ENCODE data around the gene LIN28B.
A peak's percentile ranks its signal among the peaks of the same experiment; 100 is the strongest.
"Not testable (repeated sequence)": the region's sequence is repeated elsewhere in the genome, so short reads cannot be mapped to it uniquely, and the experiment has no call there.

The LIN28B gene

DNA sequence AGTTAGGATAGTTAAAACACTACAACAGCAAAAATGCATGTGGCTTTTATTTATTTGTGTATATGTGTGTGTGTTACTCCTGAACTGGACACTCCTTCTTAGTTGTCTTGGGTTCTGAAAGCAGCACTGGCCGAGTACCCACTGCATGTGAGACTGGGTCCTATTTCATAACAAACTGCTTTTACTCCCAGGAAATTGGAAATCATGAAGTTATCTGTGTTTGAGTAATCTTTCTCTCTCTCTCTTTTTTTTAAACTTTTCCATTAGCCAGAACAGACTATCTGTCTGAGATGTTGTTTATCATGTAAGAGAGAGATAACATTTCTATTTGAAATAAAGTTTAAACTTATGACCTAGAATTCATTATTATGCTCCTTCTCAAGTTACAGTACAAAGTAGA is 110.4 kb downstream of the LIN28B start:
- DNase-seq (ENCODE audit: low read depth in 2 of 2), result no peak

DNA sequence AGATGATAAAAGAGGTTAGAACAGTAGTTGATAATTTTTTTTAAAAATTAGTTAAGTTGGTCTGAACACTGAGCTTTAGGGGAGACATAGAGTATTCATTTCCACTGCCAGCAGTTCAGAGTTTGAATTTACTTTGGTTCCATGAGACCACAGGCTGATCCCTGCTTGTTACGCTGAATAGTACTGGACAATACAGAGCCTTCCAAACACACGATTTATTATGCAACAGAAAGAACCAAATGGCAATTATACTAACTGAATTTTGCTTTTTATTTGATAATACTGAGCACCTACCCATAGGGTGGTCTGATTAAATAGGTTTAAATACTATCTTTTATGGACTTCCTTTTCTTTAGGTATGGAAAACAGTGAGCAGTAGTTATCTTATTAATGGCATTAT is 111.5 kb downstream of the LIN28B start:
- DNase-seq (ENCODE audit: low read depth in 2 of 2), result no peak

DNA sequence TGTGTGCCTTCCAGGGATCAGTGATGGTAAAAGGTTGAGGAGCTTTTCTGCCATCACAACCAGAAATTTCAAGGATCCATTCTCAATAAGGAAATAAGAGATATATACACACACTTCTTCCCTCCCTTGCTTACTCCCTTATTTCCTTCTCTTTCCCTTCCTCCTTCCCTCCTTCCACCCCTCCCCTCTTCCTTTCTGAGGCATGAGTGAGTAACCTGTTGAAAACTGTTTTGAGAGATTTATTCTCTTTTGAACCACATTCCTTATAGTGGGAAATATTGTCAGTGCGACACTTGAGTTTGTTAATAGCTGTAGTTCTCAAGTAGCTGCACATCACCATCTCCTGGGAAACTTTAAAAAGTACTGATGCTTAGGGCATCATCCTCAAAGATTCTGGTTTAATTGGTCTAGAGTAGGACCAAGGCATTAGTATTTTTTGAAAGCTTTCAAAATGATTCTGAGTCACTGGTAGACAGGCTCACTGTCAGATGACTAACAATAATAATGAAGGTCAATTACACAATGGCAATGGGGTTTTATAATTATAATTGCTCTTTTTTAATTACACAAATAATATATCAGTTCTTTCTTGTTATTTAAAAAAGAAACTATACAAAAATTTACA is 113.0 kb downstream of the LIN28B start:
- no peak for DNase-seq (ENCODE audit: low read depth in 2 of 2)

DNA sequence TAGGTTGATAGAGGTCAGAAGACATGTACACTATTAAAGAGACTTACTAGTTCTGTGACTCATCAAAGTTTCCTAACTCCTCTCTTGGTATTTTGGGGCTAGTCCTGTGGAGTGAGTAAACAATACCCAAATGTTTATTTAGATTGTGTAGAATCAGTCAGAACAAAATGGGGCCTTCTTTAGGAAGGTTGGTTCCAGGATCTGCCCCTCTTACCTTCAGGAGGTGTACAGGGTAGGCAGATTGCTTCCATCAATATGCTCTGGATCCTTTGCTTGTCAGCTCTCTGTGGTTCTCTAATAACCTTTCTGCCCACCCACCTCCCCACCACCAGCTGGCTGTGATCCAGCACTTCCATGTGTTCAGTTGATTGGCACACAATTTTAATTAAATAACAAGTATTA is 115.9 kb downstream of the LIN28B start:
- no peak for DNase-seq (ENCODE audit: low read depth in 2 of 2)

DNA sequence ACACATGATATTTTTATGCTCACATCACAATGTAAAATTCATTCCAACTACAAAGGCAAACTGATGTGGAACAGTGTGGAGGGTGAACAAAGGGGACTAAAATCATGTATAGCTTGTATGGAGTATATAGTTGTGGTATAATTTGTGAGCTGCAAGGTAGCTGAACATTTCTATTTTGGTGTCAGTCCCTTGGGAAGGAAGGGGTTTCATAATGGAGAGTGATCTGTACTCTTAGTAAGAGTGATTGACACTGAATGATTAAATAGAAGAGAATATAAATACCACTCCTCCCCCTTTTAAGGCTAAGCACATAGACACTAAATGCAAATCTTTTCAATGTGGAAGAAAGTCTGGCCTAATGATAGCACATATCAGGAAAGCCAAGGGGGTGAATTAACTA is 118.3 kb downstream of the LIN28B start:
- DNase-seq (ENCODE audit: low read depth in 2 of 2), result no peak

DNA sequence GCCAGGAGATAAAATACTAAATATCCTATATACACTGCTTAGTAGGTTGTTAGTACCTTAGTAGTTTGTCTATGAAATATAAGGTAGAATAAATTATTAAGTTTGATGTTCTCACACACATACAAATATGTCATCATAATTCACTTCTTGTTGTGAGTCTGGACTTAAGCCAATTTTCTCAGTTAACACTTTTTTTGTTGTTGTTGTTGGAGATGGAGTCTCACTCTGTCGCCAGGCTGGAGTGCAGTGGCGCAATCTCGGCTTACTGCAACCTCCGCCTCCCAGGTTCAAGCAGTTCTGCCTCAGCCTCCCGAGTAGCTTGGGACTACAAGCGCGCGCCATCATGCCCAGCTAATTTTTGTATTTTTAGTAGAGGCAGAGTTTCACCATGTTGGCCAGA is 119.5 kb downstream of the LIN28B start:
- DNase-seq (ENCODE audit: low read depth in 2 of 2), result not testable (repeated sequence)

DNA sequence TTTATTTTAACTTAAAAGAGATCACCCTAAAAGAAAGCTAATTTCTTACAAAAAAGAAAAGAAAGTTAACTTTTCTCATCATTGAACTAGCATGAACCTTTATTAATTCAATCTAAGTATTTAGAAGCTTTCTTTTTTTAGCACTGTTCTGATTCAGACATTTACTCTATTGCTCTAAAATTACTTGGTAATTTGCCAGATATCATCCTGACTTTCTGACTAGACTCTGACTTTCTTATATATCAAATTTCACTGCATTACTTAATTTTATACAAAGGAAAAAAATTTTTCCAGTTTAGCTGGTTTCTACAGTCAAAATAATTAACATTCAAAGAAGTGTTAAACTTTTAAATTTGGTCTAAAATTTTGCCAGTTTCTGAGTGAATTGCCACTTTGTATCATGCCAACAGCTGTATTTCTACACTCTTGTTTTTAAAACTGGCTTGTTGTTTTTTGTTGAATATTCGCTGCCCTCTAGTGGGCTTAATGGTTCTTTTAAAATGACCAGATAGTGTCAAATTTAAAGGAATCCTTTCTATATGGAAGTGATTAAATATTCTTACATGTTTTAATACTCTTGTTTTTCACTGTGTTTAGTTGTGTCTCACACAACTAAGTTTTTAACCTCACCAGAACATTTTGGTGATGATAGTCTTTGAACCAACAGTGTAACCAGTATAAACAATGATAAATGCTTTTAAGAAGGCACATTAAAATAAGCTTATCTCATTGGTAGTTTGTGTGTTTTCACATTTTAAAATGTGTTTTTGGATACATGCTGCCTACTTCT is 120.9 kb downstream of the LIN28B start:
- DNase-seq (ENCODE audit: low read depth in 2 of 2), result no peak

DNA sequence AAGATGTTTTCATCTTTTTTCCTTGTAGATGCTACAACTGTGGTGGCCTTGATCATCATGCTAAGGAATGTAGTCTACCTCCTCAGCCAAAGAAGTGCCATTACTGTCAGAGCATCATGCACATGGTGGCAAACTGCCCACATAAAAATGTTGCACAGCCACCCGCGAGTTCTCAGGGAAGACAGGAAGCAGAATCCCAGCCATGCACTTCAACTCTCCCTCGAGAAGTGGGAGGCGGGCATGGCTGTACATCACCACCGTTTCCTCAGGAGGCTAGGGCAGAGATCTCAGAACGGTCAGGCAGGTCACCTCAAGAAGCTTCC is 121.4 kb downstream of the LIN28B start:
- DNase-seq (ENCODE audit: low read depth in 2 of 2), result no peak

DNA sequence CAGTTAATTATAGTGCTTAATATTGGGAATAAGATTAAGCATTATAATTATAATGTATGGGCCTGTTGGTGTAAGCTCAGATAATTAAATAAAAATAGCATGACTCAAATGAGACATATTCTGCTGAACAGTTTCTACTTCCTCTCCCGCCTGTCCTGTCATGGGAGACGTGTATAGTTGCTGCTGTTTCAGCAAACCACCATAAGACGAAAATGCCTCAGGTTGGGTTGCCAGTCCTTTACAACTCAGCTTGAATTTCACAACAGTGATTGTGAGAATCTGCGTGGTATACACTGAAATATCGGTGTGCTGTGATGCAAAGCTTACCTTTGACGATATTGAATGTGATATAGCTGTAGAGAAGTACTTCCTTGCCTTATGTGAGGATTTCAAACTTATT is 123.4 kb downstream of the LIN28B start:
- DNase-seq (ENCODE audit: low read depth in 2 of 2), result no peak

DNA sequence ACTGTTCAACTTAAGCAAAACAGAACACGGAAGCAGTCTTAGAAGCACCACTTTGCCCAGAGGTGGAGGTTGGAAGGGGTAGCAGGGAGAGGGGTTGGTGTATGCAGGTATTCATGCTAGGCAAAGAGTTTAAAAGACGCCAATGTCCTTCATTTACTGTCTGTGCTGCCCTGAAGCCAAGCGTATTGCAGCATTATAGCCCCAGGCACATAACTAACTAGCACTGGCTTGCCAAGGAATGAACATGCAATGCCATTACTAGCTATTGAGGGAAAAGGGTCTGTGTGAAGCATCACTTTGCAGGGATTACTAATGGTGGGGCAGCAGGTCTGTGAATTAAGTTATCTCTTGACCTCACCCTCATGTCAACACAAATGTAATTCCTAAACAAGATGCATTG is 124.8 kb downstream of the LIN28B start:
- not testable (repeated sequence) for DNase-seq (ENCODE audit: low read depth in 2 of 2)

DNA sequence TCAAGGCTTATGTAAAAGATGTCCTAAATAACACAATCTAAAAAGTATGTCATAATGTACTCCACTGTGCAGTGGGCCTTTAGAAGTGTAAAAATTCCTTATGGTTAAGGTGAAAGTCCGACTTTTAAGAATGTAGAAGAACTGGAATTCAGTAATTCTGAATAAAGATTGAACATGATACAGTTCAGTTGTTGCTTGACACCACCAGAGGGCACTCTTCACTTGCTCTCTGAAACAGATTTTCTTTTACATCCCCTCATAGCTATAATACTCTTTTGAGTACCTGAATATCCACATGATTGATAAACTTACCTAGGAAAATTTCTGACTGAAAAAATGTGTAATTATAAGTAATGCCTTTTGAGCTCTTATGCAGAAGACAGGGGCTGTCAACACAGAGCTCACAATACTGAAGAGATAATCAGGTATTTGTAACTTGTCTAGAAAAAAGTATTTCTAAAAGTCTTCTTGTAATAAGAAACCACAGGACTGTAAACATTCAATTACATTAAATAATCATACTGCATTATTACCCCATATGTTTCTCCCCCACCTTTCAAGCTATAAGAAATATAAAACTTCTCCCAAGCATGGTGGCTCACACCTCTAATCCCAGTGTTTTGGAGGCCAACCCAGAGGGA is 130.8 kb downstream of the LIN28B start:
- peak in 1 of 2 donors; percentile 15 for DNase-seq (ENCODE audit: low read depth in 2 of 2)

DNA sequence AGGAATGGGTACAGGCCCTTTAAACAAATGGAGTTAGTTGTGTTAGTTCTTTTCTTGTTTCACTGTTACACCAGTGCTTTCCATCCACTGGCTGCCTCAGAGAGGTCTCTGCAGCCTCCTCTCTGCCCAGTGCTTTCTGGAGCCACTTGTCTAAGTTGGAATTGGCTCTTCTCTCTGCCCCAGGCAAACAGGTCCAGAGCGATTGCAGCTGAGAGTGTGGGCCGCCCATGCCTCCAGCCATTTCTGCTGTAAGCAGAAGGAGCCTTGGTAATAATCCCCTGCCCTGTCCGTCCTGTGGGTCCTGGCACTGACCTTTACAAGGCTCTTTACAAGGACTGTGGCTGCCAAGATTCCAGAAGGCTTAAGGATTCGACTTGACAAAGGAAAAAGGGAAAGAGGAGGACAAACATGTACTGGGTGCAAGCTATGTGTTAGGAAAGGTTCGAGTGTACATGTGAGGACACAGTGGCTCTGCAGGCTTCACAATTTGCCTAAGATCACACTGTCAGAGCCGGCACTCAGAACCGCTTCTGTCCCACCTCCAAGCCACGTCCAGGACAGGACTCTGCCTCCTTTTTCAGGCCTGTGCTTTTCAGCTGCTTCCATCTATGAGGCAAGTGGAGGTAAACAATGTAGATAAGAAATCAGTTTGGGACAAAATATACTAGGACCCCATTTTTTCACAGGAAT is 134.4 kb downstream of the LIN28B start:
- DNase-seq (ENCODE audit: low read depth in 2 of 2), result no peak

DNA sequence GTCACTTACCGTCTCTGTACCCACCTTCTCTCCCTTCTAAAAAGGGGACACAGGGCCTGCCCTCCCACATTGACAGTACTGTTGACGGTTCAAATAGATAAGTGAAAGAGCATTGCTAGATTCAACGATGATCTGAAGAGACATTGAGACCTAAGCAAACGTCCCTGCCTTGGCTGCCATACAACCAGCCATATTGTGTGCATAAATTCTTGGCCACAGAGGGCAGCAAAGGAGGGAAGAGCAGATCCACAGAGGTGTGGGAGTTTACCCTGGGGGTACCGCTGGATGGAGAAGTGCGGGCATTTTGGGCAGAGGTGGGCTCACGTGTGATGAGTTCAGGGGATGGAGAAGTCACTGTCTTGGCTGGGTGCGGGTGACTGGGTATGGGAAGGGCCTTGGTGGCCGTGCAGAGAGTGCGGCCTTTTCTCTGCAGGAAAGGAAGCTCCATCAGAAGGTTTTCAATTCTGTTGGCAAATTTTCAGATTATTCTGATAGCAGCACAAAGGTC is 137.3 kb downstream of the LIN28B start:
- no peak for DNase-seq (ENCODE audit: low read depth in 2 of 2)

DNA sequence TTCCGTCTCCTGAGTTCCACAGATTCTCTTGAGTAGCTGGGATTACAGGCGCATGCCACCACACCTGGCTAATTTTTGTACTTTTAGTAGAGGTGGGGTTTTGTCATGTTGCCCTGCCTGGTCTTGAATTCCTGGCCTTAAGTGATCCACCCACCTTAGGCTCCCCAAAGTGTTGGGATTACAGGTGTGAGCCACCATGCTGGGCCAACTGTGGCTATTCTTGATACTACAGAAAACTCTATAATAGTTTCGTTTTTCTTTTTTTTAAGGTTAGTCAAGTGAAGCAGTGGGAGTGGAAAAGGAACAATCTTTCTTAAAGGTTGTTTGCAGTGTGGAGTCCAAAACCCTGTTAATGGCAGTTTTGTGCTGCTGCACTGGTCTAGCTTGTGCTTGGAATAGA is 138.2 kb downstream of the LIN28B start:
- DNase-seq (ENCODE audit: low read depth in 2 of 2), result no peak

DNA sequence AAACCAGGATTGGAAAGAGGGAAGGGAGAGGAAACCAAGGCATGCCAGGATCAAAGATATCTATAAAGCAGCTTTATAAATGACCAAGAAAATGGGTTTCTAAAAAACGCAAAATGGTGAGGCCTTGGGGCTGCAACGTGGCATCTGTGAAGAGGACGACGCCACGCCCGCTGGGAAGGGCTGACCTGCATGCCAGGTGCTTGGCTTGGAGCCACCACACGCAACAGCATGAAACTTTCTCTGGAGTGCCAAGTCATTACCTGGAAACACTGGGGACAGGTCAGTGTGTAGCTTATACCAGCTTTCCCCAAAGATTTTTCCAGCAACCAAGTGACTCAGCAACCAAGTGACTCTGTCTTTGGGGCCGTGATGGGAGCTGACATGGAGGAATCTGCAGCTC is 140.4 kb downstream of the LIN28B start:
- no peak for DNase-seq (ENCODE audit: low read depth in 2 of 2)

DNA sequence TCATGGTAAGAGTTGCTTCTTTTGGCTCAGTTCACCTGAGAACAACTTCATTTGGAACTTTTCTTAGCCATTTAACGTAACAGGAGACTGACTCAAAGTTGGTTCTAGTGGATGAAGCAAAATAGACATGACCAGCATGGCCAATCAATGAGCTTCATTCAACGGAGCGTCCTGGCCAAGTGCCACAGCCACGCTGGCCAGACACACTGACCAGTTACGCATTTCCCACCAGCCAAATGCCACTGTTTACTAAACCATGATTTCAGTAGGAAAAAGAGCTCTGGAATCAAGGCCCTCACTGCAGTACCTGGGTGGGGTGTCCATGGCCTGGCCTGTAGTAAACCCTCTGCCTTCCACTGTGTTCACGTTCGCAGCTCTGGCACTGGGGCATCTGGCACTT is 142.5 kb downstream of the LIN28B start:
- no peak for DNase-seq (ENCODE audit: low read depth in 2 of 2)

DNA sequence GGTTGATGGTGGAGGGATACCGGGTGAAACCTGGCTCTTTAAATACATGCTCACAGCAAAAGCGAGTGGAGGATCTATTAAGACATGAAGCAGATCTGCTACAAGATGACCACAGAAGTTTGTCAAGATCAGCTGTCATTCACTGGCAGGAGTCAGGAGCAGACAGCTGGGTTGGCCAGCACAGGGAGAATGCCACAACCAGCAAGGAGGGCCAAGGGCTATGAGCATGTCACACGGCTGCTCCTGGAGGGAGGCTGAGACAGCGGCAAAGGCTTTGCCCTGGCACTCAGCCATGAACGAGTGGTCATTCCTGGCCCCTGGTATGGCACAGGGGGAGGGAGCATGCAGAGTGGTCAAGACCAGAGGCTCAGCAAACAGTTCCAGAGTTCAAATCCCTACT is 145.3 kb downstream of the LIN28B start:
- no peak for DNase-seq (ENCODE audit: low read depth in 2 of 2)

DNA sequence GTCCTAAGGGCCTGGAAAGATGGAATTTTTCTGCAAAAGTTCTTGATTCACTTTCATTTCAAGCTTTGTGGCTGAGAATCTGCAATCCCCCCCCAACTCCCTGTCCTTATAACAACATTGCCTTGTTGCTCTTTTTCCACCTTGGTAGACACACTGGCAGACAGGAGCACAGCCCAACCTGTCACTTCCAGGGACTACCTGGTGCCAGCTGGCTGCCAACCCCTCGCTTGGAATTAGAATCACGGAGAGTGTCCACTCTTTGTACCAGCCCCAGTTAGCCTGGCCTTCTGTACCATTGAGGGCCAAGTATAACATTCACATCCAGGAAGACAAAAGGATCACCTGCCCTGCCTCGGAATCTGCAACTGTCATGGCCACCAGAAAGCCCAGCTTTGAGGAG is 148.2 kb downstream of the LIN28B start:
- DNase-seq (ENCODE audit: low read depth in 2 of 2), result no peak

DNA sequence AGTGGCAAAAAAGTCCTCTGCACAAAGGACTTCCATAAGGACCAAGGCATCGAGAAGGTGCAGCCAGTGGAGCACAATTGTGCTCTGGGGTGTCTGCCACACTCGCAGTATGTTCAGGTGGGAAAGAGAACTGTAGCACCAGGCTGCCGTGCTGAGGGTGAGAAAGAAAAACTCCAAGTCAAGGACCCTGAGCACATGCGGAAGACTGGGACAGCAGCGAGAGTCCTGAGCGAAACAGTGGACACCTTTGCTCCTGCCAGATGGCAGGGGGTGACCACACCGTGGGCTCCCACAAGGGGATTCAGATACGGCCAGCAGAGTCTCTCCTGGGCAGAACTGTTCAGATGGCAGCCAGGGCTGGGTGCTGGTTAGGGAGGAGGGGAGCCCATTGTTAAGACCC is 149.4 kb downstream of the LIN28B start:
- DNase-seq (ENCODE audit: low read depth in 2 of 2), result no peak

DNA sequence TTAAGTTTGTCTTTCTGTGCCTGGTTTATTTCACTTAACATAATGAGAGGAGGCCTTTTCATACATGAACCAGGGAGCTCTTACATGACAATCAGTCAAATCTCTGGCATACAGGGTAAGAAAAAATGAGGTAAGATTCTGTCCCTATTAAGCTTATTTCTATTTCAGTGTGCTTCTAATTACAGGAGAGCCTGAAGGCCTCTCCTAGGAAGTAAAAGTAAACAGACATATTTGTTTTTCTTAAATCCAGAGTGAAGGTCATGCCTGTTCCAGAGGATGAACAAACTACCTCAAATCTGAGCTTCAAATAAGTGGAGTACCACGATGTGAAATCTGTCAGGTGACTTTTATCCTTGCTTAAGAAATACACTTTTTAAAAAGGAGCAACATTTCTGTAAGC is 150.3 kb downstream of the LIN28B start:
- DNase-seq (ENCODE audit: low read depth in 2 of 2), result no peak

DNA sequence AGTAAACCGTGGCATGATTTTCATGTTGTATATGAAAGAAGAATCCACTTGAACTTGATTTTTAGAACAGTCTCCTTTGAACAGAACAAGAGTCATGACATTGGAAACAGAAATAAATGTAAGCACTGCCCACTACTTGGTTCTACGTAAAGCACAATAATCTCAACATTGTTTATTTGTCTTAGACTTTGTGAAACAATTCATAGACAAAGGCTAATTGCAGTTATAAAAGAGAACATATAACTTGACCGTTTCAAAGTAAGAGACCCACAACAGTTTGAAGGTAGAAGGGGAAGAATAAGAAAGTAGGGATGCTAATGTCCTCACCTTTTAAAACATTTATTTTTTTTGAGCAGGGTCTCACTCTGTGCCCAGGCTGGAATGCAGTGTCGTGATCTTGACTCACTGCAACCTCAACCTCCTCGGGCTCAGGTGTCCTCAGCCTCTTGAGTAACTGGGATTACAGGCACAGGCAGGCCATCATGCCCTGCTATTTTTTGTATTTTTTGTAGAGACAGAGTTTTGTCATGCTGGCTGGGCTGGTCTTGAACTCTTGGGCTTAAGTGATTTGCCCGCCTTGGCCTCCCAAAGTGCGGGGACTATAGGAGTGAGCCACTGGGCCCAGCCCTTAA is 151.8 kb downstream of the LIN28B start:
- no peak for DNase-seq (ENCODE audit: low read depth in 2 of 2)
